Left forelimb (tissue), 1 donor: ENCODE measurements around the gene GNG11.

ENCODE experiments used
- DNase-seq: peaks from one replicate; pipeline ENCODE4 v3.0.0-alpha.2; 2018; ENCODE audit warnings: low spot score

Gene GNG11

GRCh38 chr7:93948106-93948505, 26.6 kb downstream of the GNG11 start:
- no peak for DNase-seq

GRCh38 chr7:93948873-93949272, 27.3 kb downstream of the GNG11 start:
- no peak for DNase-seq

GRCh38 chr7:93949423-93949822, 27.9 kb downstream of the GNG11 start:
- no peak for DNase-seq

- no peak for DNase-seq
These were observed 33.8 kb downstream of the GNG11 start for GRCh38 chr7:93955304-93955703.

DNA sequence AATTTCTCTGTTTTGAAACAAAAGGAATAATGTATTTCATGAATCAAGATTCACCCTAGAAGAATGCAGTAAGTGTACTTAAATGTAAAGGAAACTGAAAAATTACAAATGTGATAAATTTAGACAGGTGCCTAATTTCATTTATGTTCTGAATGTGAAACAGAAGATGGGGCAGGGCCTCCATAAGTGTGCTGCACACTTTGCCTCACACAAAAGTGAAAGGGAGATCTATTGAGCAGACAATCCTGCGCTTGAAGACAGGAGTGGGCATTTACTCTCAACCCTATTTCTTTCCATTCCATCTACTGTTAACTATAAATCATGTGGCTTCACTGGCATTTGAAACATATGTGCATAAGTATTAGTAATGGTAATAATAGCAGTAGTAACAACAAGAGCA, 36.2 kb downstream of the GNG11 start:
- no peak for DNase-seq

DNA sequence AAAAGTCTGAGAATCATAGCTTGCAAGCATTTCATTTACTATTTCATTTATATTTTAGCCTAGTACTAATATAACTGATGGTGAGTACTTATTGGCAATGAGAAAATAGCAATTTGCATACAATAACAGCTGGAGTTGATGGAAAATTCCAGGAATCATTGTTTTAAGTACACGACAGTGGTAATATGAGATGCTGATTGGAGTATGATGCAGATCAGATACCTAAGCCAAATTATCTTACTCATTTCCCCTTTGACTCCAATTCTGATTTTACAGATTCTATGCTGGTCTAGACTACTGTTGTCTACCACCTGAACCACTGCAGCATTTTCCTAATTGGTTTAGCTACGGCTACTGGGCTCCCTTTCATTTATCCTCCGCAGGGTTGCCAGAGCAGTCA, 36.7 kb downstream of the GNG11 start:
- DNase-seq = no peak

DNA sequence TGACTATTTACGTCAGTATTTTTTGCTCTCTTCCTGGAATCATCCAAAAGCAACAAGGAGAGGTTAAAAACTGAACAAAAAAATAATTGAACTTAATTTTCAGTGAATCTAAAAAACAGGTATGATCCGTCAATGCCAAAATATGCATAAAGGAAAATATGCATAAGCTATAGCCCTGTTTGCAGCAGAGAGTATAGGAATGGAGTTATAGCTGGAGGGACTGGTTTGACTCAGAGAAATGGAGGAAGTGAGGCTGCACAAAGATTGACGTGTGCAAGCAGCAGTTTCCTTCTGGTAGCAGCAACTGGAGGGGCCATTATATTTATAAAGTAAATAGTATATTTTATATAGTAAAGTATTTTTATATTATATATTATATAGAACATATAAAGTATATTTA, 37.1 kb downstream of the GNG11 start:
- no peak for DNase-seq

DNA sequence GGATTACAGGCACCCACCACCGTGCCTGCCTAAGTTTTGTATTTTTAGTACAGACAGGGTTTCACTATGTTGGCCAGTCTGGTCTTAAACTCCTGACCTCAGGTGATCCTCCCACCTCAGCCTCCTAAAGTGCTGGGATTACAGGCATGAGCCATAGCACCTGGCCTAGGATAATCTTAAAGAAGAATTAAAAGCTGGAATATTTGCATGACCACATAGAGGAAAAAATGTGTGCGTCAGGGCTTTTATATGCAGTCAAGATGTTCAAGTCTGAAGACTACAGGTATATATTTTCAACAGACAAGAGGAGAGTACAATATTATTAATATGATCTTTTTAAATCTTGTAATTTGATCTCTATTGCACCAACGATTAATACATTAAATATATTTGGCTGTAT, 39.5 kb downstream of the GNG11 start:
- DNase-seq = no peak

GRCh38 chr7:93964262-93964661, 42.7 kb downstream of the GNG11 start:
- no peak for DNase-seq

DNA sequence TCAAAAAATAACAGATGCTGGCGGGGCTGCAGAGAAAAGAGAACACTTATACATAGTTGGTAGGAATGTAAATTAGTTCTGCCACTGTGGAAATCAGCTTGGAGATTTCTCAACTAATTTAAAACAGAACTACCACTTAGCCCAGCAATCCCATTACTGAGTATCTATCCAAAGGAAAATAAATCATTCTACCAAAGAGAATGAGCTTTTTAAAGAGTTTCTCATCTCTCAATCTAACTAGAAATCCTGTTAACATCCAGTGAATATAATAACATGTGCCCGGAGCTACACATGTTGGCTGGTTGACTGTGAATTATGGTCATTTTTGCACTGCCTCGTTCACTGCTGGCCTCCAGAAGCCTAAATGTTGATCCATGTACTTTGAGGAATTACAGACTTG, 43.3 kb downstream of the GNG11 start:
- DNase-seq = no peak

DNA sequence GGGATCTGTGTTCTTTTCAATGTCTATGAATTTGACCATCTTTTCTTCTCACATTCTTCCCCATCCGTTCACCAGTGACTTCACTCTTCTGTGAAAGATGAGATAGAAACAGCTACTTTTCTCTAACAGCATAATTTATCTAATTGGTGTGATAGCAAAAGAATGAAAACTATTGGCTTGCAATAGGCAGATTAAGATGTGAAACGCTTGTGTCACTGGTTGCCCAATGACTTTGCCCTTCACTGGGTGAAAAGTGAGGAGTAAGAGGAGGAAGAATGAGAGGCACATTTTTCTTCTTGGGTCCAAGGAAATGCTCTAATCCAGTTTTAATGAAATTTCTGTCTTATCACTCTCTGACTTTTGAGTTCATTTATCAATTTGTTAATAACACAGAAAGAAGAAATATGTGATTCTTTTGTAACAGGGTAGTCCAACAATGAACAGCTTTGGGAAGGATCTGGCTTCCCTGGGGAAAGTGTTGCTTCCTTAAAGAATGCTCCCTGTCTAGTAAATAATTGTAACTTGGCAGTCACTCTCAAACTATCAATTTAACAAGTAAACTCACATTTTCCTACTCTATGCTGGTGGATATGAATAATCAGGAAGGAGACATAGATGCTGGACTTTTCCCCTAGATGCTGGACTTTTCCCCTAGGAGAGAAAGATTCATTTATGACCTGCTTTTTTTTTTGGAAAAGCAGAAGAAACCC, 47.5 kb downstream of the GNG11 start:
- DNase-seq = no peak

GRCh38 chr7:93972029-93972725, 50.6 kb downstream of the GNG11 start:
- DNase-seq = no peak

GRCh38 chr7:93973134-93973533, 51.6 kb downstream of the GNG11 start:
- no peak for DNase-seq

- no peak for DNase-seq
These were observed 55.8 kb downstream of the GNG11 start for GRCh38 chr7:93977211-93977950.
